IMR-90 (cell line): ENCODE data around the gene TCF7.

ENCODE experiments used
- CHD1 ChIP-seq: IDR thresholded peaks from 2 replicates; pipeline ENCODE4 v1.6.1; 2012; ENCODE audit warnings: low read depth, low read length, improper control_type of control experiment
- POLR2A ChIP-seq: IDR thresholded peaks from 2 replicates; pipeline ENCODE4 v1.6.1; 2012; ENCODE audit warnings: mild to moderate bottlenecking, low read depth, low read length
- TF ChIP-seq, protein P1 (sequence below): conservative IDR thresholded peaks from 2 replicates; pipeline ENCODE4 v1.5.1; 2012; ENCODE audit warnings: mild to moderate bottlenecking, low read depth, low read length, improper control_type of control experiment
- TF ChIP-seq, protein P2 (sequence below): fragments of 150-350 bp; IDR thresholded peaks from 2 replicates; pipeline ENCODE4 v1.6.1; 2017; ENCODE audit warnings: mild to moderate bottlenecking, antibody characterized with exemption, low read length, low read depth

DNA sequence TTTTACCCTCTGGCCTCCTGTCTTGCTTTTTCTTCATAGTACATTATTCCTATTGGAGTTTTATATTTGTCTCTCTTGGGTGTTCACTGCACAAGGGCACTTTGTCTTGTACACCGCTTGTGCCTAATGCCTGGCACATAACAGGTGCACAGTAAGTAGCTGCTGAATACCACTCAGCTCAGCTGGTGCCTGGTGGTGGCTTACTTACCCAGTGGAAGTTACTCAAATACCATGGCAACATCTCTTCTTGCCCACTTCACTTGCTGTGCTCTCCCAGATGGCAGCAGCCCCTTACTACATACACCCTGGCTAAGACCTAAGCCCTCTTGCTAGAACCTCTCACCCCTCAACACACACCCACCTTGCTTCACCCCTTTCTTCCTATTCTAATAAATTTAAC, 73.6 kb downstream of the TCF7 start:
- TF ChIP-seq, protein P1, sequence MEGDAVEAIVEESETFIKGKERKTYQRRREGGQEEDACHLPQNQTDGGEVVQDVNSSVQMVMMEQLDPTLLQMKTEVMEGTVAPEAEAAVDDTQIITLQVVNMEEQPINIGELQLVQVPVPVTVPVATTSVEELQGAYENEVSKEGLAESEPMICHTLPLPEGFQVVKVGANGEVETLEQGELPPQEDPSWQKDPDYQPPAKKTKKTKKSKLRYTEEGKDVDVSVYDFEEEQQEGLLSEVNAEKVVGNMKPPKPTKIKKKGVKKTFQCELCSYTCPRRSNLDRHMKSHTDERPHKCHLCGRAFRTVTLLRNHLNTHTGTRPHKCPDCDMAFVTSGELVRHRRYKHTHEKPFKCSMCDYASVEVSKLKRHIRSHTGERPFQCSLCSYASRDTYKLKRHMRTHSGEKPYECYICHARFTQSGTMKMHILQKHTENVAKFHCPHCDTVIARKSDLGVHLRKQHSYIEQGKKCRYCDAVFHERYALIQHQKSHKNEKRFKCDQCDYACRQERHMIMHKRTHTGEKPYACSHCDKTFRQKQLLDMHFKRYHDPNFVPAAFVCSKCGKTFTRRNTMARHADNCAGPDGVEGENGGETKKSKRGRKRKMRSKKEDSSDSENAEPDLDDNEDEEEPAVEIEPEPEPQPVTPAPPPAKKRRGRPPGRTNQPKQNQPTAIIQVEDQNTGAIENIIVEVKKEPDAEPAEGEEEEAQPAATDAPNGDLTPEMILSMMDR = no peak
- TF ChIP-seq, protein P2, sequence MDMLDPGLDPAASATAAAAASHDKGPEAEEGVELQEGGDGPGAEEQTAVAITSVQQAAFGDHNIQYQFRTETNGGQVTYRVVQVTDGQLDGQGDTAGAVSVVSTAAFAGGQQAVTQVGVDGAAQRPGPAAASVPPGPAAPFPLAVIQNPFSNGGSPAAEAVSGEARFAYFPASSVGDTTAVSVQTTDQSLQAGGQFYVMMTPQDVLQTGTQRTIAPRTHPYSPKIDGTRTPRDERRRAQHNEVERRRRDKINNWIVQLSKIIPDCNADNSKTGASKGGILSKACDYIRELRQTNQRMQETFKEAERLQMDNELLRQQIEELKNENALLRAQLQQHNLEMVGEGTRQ = no peak
- TF ChIP-seq POLR2A (no peak), CHD1 (no peak)
